Measurements from ENCODE around the gene ITGA1. TPM values are rescaled to one million over a fixed set of nuclear protein-coding genes. Genes with fewer than 3 reads are reported as not detected.

The ITGA1 gene
- total and polyA plus RNA-seq, 2 of the 13 experiments (the other 11 are each of a cell fraction or from before 2014, with no cell fraction given), result 23.1 to 28.6 TPM

DNA sequence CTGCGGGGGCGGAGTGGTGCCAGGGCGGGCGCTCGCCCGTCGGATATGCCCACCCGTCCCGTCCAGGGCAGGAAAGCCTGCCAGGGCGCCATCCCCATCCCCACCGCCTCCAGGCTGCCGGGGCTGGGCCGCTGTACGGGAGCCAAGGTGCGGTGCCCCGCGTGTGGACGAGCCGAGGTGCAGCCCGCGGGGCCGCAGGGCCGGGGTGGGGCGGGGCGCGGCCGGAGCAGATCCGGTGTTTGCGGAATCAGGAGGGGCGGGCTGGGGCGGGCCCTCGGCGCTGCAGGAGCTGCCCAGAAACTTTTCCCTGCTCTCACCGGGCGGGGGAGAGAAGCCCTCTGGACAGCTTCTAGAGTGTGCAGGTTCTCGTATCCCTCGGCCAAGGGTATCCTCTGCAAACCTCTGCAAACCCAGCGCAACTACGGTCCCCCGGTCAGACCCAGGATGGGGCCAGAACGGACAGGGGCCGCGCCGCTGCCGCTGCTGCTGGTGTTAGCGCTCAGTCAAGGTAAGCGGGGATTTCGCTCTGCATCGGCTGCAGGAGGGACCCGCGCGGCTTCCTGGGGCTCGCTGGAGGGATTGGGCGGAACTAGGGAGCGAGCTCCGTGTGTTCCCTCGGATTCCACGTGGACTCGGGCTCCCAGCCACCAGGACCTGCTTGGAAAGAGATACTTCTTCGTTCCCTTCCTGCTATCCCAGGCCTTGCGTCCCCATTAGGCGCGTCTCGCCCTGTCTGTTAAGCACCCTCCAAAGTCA, 201.5 kb downstream of the ITGA1 start, which contains the start of gene ITGA2 (continued):
- TF ChIP-seq, protein P1, sequence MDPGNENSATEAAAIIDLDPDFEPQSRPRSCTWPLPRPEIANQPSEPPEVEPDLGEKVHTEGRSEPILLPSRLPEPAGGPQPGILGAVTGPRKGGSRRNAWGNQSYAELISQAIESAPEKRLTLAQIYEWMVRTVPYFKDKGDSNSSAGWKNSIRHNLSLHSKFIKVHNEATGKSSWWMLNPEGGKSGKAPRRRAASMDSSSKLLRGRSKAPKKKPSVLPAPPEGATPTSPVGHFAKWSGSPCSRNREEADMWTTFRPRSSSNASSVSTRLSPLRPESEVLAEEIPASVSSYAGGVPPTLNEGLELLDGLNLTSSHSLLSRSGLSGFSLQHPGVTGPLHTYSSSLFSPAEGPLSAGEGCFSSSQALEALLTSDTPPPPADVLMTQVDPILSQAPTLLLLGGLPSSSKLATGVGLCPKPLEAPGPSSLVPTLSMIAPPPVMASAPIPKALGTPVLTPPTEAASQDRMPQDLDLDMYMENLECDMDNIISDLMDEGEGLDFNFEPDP (CRISPR knock-in tag; conservative IDR thresholded peaks at IDR 0.05), result no peak
- no peak for TF ChIP-seq GABPA (IDR thresholded peaks at IDR 0.05; ENCODE audit: low read depth, low read length)
- TF ChIP-seq GABPA (CRISPR knock-in tag; IDR thresholded peaks at IDR 0.05; ENCODE audit: low read depth), result no peak
- 0 out of 2 replicates have a peak, but pooled peaks have one; percentile 48 for TF ChIP-seq SNAI1 (CRISPR knock-in tag; IDR thresholded peaks at IDR 0.05; ENCODE audit: borderline replicate concordance)
- TF ChIP-seq ZNF329 (CRISPR knock-in tag; IDR thresholded peaks at IDR 0.05; ENCODE audit: low read depth), result no peak
- TF ChIP-seq PITX1 (CRISPR knock-in tag; IDR thresholded peaks at IDR 0.05), result no peak; the same call in 1 of the 2 replicates
- TF ChIP-seq, protein P2, sequence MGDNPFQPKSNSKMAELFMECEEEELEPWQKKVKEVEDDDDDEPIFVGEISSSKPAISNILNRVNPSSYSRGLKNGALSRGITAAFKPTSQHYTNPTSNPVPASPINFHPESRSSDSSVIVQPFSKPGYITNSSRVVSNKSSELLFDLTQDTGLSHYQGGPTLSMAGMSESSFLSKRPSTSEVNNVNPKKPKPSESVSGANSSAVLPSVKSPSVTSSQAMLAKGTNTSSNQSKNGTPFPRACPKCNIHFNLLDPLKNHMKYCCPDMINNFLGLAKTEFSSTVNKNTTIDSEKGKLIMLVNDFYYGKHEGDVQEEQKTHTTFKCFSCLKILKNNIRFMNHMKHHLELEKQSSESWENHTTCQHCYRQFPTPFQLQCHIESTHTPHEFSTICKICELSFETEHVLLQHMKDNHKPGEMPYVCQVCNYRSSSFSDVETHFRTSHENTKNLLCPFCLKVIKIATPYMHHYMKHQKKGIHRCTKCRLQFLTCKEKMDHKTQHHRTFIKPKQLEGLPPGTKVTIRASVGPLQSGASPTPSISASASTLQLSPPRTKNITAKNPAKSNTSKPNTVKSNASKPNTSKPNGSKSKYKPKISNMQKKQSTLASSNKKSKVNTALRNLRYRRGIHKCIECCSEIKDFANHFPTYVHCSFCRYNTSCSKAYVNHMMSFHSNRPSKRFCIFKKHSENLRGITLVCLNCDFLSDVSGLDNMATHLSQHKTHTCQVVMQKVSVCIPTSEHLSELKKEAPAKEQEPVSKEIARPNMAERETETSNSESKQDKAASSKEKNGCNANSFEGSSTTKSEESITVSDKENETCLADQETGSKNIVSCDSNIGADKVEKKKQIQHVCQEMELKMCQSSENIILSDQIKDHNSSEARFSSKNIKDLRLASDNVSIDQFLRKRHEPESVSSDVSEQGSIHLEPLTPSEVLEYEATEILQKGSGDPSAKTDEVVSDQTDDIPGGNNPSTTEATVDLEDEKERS (CRISPR knock-in tag; IDR thresholded peaks at IDR 0.05), result no peak
- no peak for TF ChIP-seq IKZF4 (CRISPR knock-in tag; IDR thresholded peaks at IDR 0.05; ENCODE audit: borderline replicate concordance, low read depth, not compliant biosample characterization)
- TF ChIP-seq AHR (CRISPR knock-in tag; IDR thresholded peaks at IDR 0.05), result no peak
- TF ChIP-seq, protein P3, sequence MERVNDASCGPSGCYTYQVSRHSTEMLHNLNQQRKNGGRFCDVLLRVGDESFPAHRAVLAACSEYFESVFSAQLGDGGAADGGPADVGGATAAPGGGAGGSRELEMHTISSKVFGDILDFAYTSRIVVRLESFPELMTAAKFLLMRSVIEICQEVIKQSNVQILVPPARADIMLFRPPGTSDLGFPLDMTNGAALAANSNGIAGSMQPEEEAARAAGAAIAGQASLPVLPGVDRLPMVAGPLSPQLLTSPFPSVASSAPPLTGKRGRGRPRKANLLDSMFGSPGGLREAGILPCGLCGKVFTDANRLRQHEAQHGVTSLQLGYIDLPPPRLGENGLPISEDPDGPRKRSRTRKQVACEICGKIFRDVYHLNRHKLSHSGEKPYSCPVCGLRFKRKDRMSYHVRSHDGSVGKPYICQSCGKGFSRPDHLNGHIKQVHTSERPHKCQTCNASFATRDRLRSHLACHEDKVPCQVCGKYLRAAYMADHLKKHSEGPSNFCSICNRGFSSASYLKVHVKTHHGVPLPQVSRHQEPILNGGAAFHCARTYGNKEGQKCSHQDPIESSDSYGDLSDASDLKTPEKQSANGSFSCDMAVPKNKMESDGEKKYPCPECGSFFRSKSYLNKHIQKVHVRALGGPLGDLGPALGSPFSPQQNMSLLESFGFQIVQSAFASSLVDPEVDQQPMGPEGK (CRISPR knock-in tag; IDR thresholded peaks at IDR 0.05), result peak; percentile 66
- TF ChIP-seq, protein P4, sequence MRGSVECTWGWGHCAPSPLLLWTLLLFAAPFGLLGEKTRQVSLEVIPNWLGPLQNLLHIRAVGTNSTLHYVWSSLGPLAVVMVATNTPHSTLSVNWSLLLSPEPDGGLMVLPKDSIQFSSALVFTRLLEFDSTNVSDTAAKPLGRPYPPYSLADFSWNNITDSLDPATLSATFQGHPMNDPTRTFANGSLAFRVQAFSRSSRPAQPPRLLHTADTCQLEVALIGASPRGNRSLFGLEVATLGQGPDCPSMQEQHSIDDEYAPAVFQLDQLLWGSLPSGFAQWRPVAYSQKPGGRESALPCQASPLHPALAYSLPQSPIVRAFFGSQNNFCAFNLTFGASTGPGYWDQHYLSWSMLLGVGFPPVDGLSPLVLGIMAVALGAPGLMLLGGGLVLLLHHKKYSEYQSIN (CRISPR knock-in tag; IDR thresholded peaks at IDR 0.05; ENCODE audit: borderline replicate concordance), result no peak
- peak; percentile 72; the same call in 1 of the 2 replicates for TF ChIP-seq ETV5 (CRISPR knock-in tag; IDR thresholded peaks at IDR 0.05; ENCODE audit: borderline replicate concordance)
- TF ChIP-seq ZFP82 (CRISPR knock-in tag; IDR thresholded peaks at IDR 0.05; ENCODE audit: borderline replicate concordance), result no peak
- TF ChIP-seq ZNF143 (CRISPR knock-in tag; IDR thresholded peaks at IDR 0.05), result 0 out of 2 replicates have a peak, but pooled peaks have one; percentile 27
- peak; percentile 89 for TF ChIP-seq ZNF607 (CRISPR knock-in tag; IDR thresholded peaks at IDR 0.05; ENCODE audit: borderline replicate concordance)

Measured in HepG2 (cell line).